Measurements from ENCODE around the gene CNTNAP2.

GRCh38 chr7:147556317-147556716 lies 1439.7 kb downstream of the CNTNAP2 start:
- TF ChIP-seq CTCF (conservative IDR thresholded peaks at IDR 0.05) (no peak), ZFX (IDR thresholded peaks at IDR 0.05) (no peak)

Data from C4-2B (cell line).